ENCODE measurements around the gene B4GALNT3. TPM values are rescaled to one million over a fixed set of nuclear protein-coding genes. Genes with fewer than 3 reads are reported as not detected.

B4GALNT3 gene
- total and polyA plus RNA-seq, 10 of the 15 experiments (the other 5 are each of a cell fraction or from before 2014, with no cell fraction given), result 0.05 to 4.2 (median 2.7) TPM; not detected in 1

DNA sequence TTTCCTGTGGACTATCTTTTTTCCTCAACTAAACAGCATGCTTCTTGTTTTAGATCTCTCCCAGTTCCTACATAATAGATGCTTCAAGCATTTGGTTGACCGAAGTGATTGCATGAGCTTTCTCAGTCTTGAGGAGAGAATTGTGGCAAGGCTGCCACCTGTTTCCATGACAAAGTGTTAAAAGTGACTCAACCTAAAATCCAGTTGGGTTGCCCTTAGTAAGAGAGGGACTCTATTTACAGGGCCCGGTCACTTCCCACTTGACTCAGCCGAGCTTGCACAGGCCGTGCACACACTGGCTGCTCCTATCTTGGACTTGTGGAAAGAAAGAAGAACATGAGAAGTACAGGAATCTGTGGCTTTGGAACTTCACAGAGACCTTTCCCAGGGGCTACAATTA, 2.1 kb upstream of the B4GALNT3 start (continued):
- TF ChIP-seq SRF (IDR thresholded peaks at IDR 0.05; ENCODE audit: low read depth in 2 of 2, low read length in 2 of 2) (no peak), FOS (IDR thresholded peaks at IDR 0.05; ENCODE audit: borderline replicate concordance, extremely low read depth, insufficient read length) (no peak), KDM1A (IDR thresholded peaks at IDR 0.05; ENCODE audit: borderline replicate concordance) (no peak)
- TF ChIP-seq, protein P1, sequence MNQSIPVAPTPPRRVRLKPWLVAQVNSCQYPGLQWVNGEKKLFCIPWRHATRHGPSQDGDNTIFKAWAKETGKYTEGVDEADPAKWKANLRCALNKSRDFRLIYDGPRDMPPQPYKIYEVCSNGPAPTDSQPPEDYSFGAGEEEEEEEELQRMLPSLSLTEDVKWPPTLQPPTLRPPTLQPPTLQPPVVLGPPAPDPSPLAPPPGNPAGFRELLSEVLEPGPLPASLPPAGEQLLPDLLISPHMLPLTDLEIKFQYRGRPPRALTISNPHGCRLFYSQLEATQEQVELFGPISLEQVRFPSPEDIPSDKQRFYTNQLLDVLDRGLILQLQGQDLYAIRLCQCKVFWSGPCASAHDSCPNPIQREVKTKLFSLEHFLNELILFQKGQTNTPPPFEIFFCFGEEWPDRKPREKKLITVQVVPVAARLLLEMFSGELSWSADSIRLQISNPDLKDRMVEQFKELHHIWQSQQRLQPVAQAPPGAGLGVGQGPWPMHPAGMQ (IDR thresholded peaks at IDR 0.05; ENCODE audit: borderline replicate concordance), result no peak

DNA sequence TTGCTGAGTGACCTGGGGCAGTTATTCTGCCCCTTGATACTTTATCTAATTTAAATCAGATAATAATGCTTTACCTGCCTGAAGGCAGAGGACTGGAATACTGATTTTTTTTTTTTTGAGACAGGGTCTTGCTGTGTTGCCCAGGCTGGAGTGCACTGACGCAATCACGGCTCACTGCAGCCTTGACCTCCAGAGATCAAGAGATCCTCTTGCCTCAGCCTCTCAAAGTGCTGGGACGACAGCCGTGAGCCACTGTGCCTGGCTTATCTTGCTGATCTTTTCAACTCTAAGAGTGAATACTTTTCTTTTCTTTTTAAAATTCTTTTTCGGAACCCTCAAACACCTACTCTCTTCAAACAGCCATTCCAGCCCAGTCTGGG, 699 bp upstream of the B4GALNT3 start:
- no peak for DNase-seq (ENCODE audit: low read depth, low spot score)
- CTCF ChIA-PET, result no interaction called here
- RAD21 ChIA-PET (ENCODE audit: unreplicated experiment), result no interaction called here
- FAIRE-seq, result no peak
- Histone ChIP-seq H3K9ac (ENCODE audit: control insufficient read depth, insufficient read depth, low read length) (no peak overlapping the region), H4K20me1 (ENCODE audit: control insufficient read depth, insufficient read depth) (no peaks in the 10 kb centered on the region), H3K4me3 (peak overlapping the region; percentile 60; the same call in 1 of the 2 replicates), H2AFZ (ENCODE audit: control insufficient read depth, low read depth, low read length) (no peak overlapping the region), H3K27me3 (replicated peaks in 1 of 2; ENCODE audit: control insufficient read depth in 2 of 2, insufficient read depth in 2 of 2, low read length in 1 of 2) (peaks cover 0 to 16% of the 10 kb centered on the region in 2 experiments), H3K4me2 (ENCODE audit: control insufficient read depth, insufficient read depth) (no peak overlapping the region), H3K9me3 (replicated peaks; ENCODE audit: control insufficient read depth, insufficient read depth, low read length) (no peaks in the 10 kb centered on the region), H3K4me1 (ENCODE audit: control insufficient read depth, insufficient read depth, low read length) (no peaks in the 10 kb centered on the region), H3K36me3 (ENCODE audit: control insufficient read depth in 2 of 2, insufficient read depth in 2 of 2, low read length in 1 of 2) (no peaks in the 10 kb centered on the region), H3K79me2 (ENCODE audit: control insufficient read depth, insufficient read depth, low read length) (no peaks in the 10 kb centered on the region), H3K27ac (ENCODE audit: control insufficient read depth, insufficient read depth) (no peak overlapping the region)
- ATAC-seq, result no peak
- 93% methylated on average over 5 of the region's 5 CpGs for WGBS (ENCODE audit: insufficient coverage, insufficient replicate concordance, low lambda C conversion rate, missing lambda C conversion rate)
- SMC1A ChIA-PET (ENCODE audit: uncharacterized antibody, unreplicated experiment), result no interaction called here
- BruUV-seq (replicated peaks), result no TSS peak
- intact Hi-C loops (cut with micrococcal nuclease; ENCODE audit: unreplicated experiment) (loop anchor here (5.0 kb wide), 1 partner anchor 73 kb away; no protein-coding TSS in a partner anchor), in situ Hi-C loops (cut with MboI) (loop anchor here (5.0 kb wide), 1 partner anchor 93 kb away; no protein-coding TSS in a partner anchor)
- TF ChIP-seq KLF5 (IDR thresholded peaks at IDR 0.05; ENCODE audit: partially characterized antibody), result no peak
- no peak for TF ChIP-seq CHD1 (IDR thresholded peaks at IDR 0.05; ENCODE audit: low read depth, low read length)
- no peak for TF ChIP-seq MTA2 (IDR thresholded peaks at IDR 0.05; ENCODE audit: low read depth)
- no peak for TF ChIP-seq TCF12 (IDR thresholded peaks at IDR 0.05; ENCODE audit: low read depth, low read length)
- TF ChIP-seq SUZ12 (IDR thresholded peaks at IDR 0.05; ENCODE audit: unreplicated experiment), result no peak
- TF ChIP-seq, protein P2, sequence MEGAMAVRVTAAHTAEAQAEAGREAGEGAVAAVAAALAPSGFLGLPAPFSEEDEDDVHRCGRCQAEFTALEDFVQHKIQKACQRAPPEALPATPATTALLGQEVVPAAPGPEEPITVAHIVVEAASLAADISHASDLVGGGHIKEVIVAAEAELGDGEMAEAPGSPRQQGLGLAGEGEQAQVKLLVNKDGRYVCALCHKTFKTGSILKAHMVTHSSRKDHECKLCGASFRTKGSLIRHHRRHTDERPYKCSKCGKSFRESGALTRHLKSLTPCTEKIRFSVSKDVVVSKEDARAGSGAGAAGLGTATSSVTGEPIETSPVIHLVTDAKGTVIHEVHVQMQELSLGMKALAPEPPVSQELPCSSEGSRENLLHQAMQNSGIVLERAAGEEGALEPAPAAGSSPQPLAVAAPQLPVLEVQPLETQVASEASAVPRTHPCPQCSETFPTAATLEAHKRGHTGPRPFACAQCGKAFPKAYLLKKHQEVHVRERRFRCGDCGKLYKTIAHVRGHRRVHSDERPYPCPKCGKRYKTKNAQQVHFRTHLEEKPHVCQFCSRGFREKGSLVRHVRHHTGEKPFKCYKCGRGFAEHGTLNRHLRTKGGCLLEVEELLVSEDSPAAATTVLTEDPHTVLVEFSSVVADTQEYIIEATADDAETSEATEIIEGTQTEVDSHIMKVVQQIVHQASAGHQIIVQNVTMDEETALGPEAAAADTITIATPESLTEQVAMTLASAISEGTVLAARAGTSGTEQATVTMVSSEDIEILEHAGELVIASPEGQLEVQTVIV (IDR thresholded peaks at IDR 0.05; ENCODE audit: borderline replicate concordance, partially characterized antibody), result no peak
- TF ChIP-seq, protein P3, sequence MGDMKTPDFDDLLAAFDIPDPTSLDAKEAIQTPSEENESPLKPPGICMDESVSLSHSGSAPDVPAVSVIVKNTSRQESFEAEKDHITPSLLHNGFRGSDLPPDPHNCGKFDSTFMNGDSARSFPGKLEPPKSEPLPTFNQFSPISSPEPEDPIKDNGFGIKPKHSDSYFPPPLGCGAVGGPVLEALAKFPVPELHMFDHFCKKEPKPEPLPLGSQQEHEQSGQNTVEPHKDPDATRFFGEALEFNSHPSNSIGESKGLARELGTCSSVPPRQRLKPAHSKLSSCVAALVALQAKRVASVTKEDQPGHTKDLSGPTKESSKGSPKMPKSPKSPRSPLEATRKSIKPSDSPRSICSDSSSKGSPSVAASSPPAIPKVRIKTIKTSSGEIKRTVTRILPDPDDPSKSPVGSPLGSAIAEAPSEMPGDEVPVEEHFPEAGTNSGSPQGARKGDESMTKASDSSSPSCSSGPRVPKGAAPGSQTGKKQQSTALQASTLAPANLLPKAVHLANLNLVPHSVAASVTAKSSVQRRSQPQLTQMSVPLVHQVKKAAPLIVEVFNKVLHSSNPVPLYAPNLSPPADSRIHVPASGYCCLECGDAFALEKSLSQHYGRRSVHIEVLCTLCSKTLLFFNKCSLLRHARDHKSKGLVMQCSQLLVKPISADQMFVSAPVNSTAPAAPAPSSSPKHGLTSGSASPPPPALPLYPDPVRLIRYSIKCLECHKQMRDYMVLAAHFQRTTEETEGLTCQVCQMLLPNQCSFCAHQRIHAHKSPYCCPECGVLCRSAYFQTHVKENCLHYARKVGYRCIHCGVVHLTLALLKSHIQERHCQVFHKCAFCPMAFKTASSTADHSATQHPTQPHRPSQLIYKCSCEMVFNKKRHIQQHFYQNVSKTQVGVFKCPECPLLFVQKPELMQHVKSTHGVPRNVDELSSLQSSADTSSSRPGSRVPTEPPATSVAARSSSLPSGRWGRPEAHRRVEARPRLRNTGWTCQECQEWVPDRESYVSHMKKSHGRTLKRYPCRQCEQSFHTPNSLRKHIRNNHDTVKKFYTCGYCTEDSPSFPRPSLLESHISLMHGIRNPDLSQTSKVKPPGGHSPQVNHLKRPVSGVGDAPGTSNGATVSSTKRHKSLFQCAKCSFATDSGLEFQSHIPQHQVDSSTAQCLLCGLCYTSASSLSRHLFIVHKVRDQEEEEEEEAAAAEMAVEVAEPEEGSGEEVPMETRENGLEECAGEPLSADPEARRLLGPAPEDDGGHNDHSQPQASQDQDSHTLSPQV (IDR thresholded peaks at IDR 0.05), result no peak
- no peak for TF ChIP-seq ZSCAN29 (IDR thresholded peaks at IDR 0.05)
- TF ChIP-seq, protein P4, sequence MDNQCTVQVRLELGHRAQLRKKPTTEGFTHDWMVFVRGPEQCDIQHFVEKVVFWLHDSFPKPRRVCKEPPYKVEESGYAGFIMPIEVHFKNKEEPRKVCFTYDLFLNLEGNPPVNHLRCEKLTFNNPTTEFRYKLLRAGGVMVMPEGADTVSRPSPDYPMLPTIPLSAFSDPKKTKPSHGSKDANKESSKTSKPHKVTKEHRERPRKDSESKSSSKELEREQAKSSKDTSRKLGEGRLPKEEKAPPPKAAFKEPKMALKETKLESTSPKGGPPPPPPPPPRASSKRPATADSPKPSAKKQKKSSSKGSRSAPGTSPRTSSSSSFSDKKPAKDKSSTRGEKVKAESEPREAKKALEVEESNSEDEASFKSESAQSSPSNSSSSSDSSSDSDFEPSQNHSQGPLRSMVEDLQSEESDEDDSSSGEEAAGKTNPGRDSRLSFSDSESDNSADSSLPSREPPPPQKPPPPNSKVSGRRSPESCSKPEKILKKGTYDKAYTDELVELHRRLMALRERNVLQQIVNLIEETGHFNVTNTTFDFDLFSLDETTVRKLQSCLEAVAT (IDR thresholded peaks at IDR 0.05), result no peak
- POLR2A ChIA-PET, result no interaction called here

All from GM12878 (cell line).